Measurements from ENCODE around the gene DHRS1. TPM values are rescaled to one million over a fixed set of nuclear protein-coding genes. Genes with fewer than 3 reads are reported as not detected.
A peak's percentile ranks its signal among the peaks of the same experiment; 100 is the strongest.

The DHRS1 gene
- total RNA-seq, 1 experiment from 2014 or later, result 19.7 TPM

DNA sequence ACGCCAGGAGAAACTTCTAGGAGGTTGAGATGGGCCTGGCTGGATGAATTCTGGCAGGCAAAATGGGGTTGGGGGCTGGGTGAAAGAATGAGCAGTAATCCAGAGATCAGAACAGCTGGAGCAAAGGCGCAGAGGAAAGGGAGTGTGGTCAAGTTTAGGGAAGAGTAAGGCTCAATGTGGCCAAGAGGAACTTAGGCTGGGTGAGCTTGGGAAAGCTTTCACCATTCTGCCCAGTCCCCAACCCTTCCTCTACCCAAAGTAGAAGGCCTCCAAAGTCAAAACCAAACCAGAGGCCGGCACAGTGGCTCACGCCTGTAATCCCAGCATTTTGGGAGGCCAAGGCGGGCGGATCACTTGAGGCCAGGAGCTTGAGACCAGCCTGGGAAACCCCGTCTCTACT, 17.9 kb downstream of the DHRS1 start:
- intact Hi-C loops (cut with micrococcal nuclease; ENCODE audit: unreplicated experiment), result no loop called here
- no peaks in the 10 kb centered on the region for H3K36me3 Mint-ChIP-seq (ENCODE audit: insufficient read depth, unreplicated experiment)
- H3K4me3 Mint-ChIP-seq (ENCODE audit: low read depth, unreplicated experiment), result no peak overlapping the region
- TF ChIP-seq, protein P1, sequence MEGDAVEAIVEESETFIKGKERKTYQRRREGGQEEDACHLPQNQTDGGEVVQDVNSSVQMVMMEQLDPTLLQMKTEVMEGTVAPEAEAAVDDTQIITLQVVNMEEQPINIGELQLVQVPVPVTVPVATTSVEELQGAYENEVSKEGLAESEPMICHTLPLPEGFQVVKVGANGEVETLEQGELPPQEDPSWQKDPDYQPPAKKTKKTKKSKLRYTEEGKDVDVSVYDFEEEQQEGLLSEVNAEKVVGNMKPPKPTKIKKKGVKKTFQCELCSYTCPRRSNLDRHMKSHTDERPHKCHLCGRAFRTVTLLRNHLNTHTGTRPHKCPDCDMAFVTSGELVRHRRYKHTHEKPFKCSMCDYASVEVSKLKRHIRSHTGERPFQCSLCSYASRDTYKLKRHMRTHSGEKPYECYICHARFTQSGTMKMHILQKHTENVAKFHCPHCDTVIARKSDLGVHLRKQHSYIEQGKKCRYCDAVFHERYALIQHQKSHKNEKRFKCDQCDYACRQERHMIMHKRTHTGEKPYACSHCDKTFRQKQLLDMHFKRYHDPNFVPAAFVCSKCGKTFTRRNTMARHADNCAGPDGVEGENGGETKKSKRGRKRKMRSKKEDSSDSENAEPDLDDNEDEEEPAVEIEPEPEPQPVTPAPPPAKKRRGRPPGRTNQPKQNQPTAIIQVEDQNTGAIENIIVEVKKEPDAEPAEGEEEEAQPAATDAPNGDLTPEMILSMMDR (IDR thresholded peaks at IDR 0.05; ENCODE audit: unreplicated experiment), result no peak
- BruUV-seq (replicated peaks), result no TSS peak
- H3K9me3 Mint-ChIP-seq (ENCODE audit: low read depth, unreplicated experiment), result no peaks in the 10 kb centered on the region
- H3K27me3 Mint-ChIP-seq (ENCODE audit: unreplicated experiment), result no peaks in the 10 kb centered on the region
- H3K27ac Mint-ChIP-seq (ENCODE audit: unreplicated experiment), result no peak overlapping the region
- CTCF ChIA-PET, result interaction anchor here (1.3 to 1.5 kb wide), 2 partner anchors 10 to 39 kb away, joined by 4 read pairs; partner anchors contain the start of genes RABGGTA and TINF2
- peaks cover 18% of the 10 kb centered on the region for H3K4me1 Mint-ChIP-seq (ENCODE audit: low read depth, unreplicated experiment)
- no peak for DNase-seq

- H3K9me3 Mint-ChIP-seq (ENCODE audit: low read depth, unreplicated experiment), result no peaks in the 10 kb centered on the region
- CTCF ChIA-PET, result interaction anchor here (1.3 kb wide), 1 partner anchor 10 kb away, joined by 4 read pairs; the partner anchor contains the start of gene RABGGTA
- no peaks in the 10 kb centered on the region for H3K27me3 Mint-ChIP-seq (ENCODE audit: unreplicated experiment)
- H3K36me3 Mint-ChIP-seq (ENCODE audit: insufficient read depth, unreplicated experiment), result no peaks in the 10 kb centered on the region
- intact Hi-C loops (cut with micrococcal nuclease; ENCODE audit: unreplicated experiment), result no loop called here
- no peak overlapping the region for H3K4me3 Mint-ChIP-seq (ENCODE audit: low read depth, unreplicated experiment)
- no TSS peak for BruUV-seq (replicated peaks)
- H3K4me1 Mint-ChIP-seq (ENCODE audit: low read depth, unreplicated experiment), result peaks cover 18% of the 10 kb centered on the region
- no peak for DNase-seq
- TF ChIP-seq, protein P1 (IDR thresholded peaks at IDR 0.05; ENCODE audit: unreplicated experiment), result no peak
- H3K27ac Mint-ChIP-seq (ENCODE audit: unreplicated experiment), result no peak overlapping the region
These were observed 18.7 kb downstream of the DHRS1 start for GRCh38 chr14:24280797-24281460.

- peaks cover 5% of the 10 kb centered on the region for H3K36me3 Mint-ChIP-seq (ENCODE audit: insufficient read depth, unreplicated experiment)
- peak; percentile 53 for DNase-seq
- TF ChIP-seq, protein P1 (IDR thresholded peaks at IDR 0.05; ENCODE audit: unreplicated experiment), result peak; percentile 25
- no peak overlapping the region for H3K27ac Mint-ChIP-seq (ENCODE audit: unreplicated experiment)
- CTCF ChIA-PET, result interaction anchor here (1.0 to 1.5 kb wide), 4 partner anchors 8 to 37 kb away, joined by 3 to 9 read pairs (median 6); partner anchors contain the start of genes DHRS1, NOP9, RABGGTA and TINF2
- no peaks in the 10 kb centered on the region for H3K9me3 Mint-ChIP-seq (ENCODE audit: low read depth, unreplicated experiment)
- intact Hi-C loops (cut with micrococcal nuclease; ENCODE audit: unreplicated experiment), result loop anchor here (2.0 kb wide), 1 partner anchor 17 kb away; no protein-coding TSS in a partner anchor
- no peaks in the 10 kb centered on the region for H3K27me3 Mint-ChIP-seq (ENCODE audit: unreplicated experiment)
- H3K4me3 Mint-ChIP-seq (ENCODE audit: low read depth, unreplicated experiment), result no peak overlapping the region
- H3K4me1 Mint-ChIP-seq (ENCODE audit: low read depth, unreplicated experiment), result peaks cover 18% of the 10 kb centered on the region
- BruUV-seq (replicated peaks), result no TSS peak
These were observed 20.0 kb downstream of the DHRS1 start for GRCh38 chr14:24279301-24280186.

DNA sequence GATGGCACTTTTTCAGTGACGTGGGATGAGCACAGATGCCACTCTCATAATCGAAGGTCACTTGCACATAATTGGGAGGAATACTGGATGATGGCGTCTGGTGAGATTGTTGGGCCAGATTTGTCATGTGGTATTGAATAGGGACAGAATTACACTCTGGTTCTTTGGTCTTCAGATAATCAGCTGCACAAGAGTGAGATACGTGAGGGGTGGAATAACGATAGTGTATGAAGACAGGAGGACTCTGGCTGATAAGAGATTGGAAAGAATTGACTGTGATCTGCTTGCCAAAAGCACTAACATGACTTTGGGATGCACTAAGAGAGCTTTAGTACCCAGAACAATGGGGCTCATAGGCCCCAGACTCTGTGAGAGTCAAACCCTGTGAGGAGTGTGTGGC, 21.2 kb downstream of the DHRS1 start:
- intact Hi-C loops (cut with micrococcal nuclease; ENCODE audit: unreplicated experiment), result loop anchor here (2.0 kb wide), 1 partner anchor 18 kb away; no protein-coding TSS in a partner anchor
- peaks cover 29% of the 10 kb centered on the region for H3K4me1 Mint-ChIP-seq (ENCODE audit: low read depth, unreplicated experiment)
- no peaks in the 10 kb centered on the region for H3K27me3 Mint-ChIP-seq (ENCODE audit: unreplicated experiment)
- BruUV-seq (replicated peaks), result no TSS peak
- H3K36me3 Mint-ChIP-seq (ENCODE audit: insufficient read depth, unreplicated experiment), result peaks cover 5% of the 10 kb centered on the region
- no peaks in the 10 kb centered on the region for H3K9me3 Mint-ChIP-seq (ENCODE audit: low read depth, unreplicated experiment)
- TF ChIP-seq, protein P1 (IDR thresholded peaks at IDR 0.05; ENCODE audit: unreplicated experiment), result no peak
- no peak overlapping the region for H3K27ac Mint-ChIP-seq (ENCODE audit: unreplicated experiment)
- no peak for DNase-seq
- no peak overlapping the region for H3K4me3 Mint-ChIP-seq (ENCODE audit: low read depth, unreplicated experiment)
- CTCF ChIA-PET, result no interaction called here
